ENCODE results near the gene SBNO1.
"Not testable (repeated sequence)": the region's sequence is repeated elsewhere in the genome, so short reads cannot be mapped to it uniquely, and the experiment has no call there.

Gene SBNO1

GRCh38 chr12:123346946-123347345, 17.7 kb downstream of the SBNO1 start:
- no peak for DNase-seq (ENCODE audit: low read depth, low spot score)

- no peak for DNase-seq (ENCODE audit: low read depth, low spot score)
Measured at GRCh38 chr12:123344086-123344485, 20.6 kb downstream of the SBNO1 start.

GRCh38 chr12:123337070-123337469, 27.6 kb downstream of the SBNO1 start:
- DNase-seq (ENCODE audit: low read depth, low spot score), result no peak

- no peak for DNase-seq (ENCODE audit: low read depth, low spot score)
Measured at GRCh38 chr12:123336530-123336929, 28.1 kb downstream of the SBNO1 start.

GRCh38 chr12:123335490-123335889, 29.2 kb downstream of the SBNO1 start:
- DNase-seq (ENCODE audit: low read depth, low spot score), result no peak

- no peak for DNase-seq (ENCODE audit: low read depth, low spot score)
Measured at GRCh38 chr12:123329799-123330198, 34.8 kb downstream of the SBNO1 start.

- DNase-seq (ENCODE audit: low read depth, low spot score), result no peak
Measured at GRCh38 chr12:123319826-123320225, 44.8 kb downstream of the SBNO1 start.

GRCh38 chr12:123319273-123319672, 45.4 kb downstream of the SBNO1 start:
- no peak for DNase-seq (ENCODE audit: low read depth, low spot score)

- not testable (repeated sequence) for DNase-seq (ENCODE audit: low read depth, low spot score)
Measured at GRCh38 chr12:123313046-123313445, 51.6 kb downstream of the SBNO1 start.

- no peak for DNase-seq (ENCODE audit: low read depth, low spot score)
Measured at GRCh38 chr12:123306200-123306599, 58.4 kb downstream of the SBNO1 start.

- DNase-seq (ENCODE audit: low read depth, low spot score), result no peak
Measured at GRCh38 chr12:123305136-123305535, 59.5 kb downstream of the SBNO1 start.

GRCh38 chr12:123293178-123293760, 71.4 kb downstream of the SBNO1 start:
- no peak for DNase-seq (ENCODE audit: low read depth, low spot score)

GRCh38 chr12:123289911-123290310, 74.7 kb downstream of the SBNO1 start:
- no peak for DNase-seq (ENCODE audit: low read depth, low spot score)

- DNase-seq (ENCODE audit: low read depth, low spot score), result no peak
Measured at GRCh38 chr12:123288751-123289346, 75.8 kb downstream of the SBNO1 start.

GRCh38 chr12:123286652-123287373, 77.8 kb downstream of the SBNO1 start:
- no peak for DNase-seq (ENCODE audit: low read depth, low spot score)

GRCh38 chr12:123284669-123285068, 80.0 kb downstream of the SBNO1 start:
- DNase-seq (ENCODE audit: low read depth, low spot score), result no peak

- no peak for DNase-seq (ENCODE audit: low read depth, low spot score)
Measured at GRCh38 chr12:123283461-123283860, 81.2 kb downstream of the SBNO1 start.

GRCh38 chr12:123282111-123282510, 82.5 kb downstream of the SBNO1 start:
- no peak for DNase-seq (ENCODE audit: low read depth, low spot score)

- no peak for DNase-seq (ENCODE audit: low read depth, low spot score)
Measured at GRCh38 chr12:123280971-123281370, 83.7 kb downstream of the SBNO1 start.

GRCh38 chr12:123278101-123278627, 86.5 kb downstream of the SBNO1 start:
- DNase-seq (ENCODE audit: low read depth, low spot score), result no peak

- no peak for DNase-seq (ENCODE audit: low read depth, low spot score)
Measured at GRCh38 chr12:123273166-123273565, 91.5 kb downstream of the SBNO1 start.

GRCh38 chr12:123271001-123271668, 93.5 kb downstream of the SBNO1 start:
- peak; percentile 52 for DNase-seq (ENCODE audit: low read depth, low spot score)
